HG03139 (cell line): ENCODE results near the gene BRIP1.
"Not testable (repeated sequence)": the region's sequence is repeated elsewhere in the genome, so short reads cannot be mapped to it uniquely, and the experiment has no call there.

Experiments
- ATAC-seq: cut with Tn5 transposase; IDR thresholded peaks from one replicate; pipeline ENCODE4 v1.9.1; 2021; ENCODE audit not compliant: unreplicated experiment

Gene BRIP1

DNA sequence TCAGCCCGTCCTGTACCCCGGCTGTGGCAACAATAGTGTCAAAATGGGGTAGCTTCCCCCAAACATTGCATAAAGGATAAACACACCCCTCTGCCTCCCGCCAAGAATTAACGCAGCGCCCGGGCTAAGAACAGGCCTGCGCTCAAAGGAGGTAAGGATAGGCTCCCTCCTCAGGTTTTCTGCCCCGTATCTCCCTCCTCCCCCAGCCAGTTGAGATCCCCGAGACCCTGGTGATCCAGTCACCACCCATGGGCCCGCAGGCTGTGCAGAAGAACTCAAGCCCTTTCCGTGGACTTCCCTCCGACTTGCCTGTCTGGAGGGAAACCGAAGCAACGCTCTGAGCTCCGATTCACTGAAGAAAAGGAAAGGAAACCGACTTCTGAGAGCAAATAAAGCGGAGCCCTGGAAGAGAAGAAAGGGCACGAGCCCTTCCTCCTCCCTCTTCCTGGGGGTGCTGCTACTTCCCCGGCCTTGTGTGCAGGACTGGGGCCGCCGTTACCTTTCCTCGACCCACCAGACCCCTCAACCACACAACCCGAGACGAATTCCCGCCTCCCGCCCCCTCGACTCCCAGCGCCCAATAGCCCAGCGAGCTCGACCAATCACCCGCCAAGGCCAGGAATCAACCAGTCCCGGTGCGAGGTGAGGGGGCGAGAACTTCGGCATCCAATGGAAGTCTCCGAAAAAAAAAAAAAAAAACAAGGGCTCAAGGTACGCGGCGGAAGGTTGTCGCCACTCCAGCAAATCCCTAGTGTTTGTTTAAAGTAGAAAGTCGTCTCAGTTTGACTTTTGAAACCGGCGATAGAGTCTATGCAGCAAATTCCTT, at the start of gene BRIP1:
BRIP1 (minus strand) TSS at position 554 of the 826 bp plus-strand sequence. CDS start 1,989 bp downstream, outside the sequence.
- ATAC-seq, result peak; percentile 92

DNA sequence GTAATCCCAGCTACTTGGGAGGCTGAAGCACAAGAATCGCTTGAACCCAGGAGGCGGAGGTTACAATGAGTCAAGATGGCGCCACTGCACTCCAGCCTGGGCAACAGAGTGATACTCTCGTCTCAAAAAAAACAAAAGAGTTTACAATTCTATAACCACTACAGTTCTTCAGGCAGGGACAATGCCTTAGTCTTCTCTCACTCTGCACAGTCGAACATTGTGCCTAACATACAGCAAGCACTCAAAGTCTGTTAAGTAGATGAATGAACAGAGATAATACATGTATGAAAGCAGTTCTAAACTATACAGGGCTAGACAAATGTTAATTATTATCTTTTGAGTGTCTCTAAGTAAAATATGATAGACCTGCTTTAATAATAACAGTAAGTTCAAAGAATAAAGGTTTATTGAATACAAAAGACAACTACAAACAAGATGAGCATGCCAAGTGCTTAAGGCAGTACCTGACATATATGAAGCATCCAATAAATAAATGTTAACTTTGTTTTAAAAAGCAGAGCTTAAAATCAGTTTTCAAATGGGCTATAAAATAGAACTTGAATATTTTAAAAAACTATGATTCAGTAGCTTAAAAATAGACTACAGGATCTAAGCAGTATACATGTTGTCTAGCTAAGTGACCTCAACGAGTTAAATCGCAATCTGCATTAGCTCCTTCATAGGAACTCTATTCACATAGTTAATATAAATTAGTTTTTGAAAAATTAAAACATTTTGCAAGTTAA, 45.1 kb upstream of the BRIP1 start:
- no peak for ATAC-seq

DNA sequence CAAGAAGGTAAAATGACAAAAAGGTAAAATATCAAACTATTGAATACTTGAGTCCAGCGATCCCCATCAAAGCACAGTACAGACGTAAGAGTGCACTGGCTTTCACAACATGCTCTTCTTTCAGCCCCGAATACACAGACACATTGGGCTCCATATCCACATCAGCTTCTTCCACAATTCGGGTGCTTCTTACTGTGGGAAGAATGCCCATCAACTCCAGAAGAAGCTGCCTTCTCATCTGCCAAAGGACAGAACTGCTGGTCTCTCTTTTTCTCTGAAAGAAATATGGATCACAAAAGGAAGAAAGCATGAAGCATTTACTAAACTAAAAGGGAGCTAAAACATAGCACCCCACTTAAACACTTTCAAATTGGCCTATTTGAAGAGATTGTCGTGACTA, 44.0 kb upstream of the BRIP1 start:
- ATAC-seq, result no peak

DNA sequence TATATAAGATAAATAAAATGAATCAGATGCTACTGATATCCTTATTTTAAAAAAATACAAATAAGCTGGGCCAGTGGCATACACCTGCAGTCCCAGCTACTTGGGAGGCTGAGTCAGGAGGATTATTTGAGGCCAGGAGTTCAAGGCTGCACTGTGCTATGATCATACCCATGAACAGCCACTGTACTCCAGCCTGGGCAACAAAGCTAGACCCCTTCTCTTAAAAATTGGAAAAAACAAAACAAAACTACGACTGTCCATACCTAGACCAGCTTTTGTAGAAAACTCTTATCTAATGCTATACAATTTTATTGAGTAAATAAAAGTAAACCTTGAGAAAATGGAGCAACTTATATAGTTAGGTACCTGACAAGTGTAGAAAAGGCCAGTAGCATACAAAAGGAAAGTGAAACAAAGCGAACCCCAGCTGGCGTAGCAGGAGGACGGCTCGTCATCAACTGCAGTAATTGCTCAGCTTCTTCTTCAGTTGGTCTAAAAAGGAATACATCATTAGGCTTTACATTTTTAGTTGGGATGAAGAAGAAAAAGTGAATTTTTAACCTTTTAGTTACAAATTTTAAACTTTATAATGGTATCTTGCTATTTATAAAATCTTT, 40.9 kb upstream of the BRIP1 start:
- peak; percentile 71 for ATAC-seq

DNA sequence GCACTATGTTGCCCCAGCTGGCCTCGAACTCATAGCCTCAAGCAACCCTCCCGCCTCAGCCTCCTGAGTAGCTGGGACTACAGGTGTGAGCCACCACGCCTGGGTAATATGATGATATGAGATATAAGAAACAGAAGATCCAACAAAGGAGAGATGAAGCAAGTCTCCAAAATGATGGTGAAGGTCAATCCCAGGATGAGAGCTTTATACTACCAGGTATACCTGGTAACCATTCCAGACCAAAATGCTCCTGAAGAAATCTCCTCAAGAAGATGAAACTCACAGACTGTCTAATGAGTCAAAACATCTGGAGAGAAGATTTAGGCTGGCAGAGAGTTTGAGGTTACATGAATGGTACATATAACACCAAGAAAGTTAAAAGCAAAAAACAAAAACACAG, 39.9 kb upstream of the BRIP1 start:
- ATAC-seq, result no peak

DNA sequence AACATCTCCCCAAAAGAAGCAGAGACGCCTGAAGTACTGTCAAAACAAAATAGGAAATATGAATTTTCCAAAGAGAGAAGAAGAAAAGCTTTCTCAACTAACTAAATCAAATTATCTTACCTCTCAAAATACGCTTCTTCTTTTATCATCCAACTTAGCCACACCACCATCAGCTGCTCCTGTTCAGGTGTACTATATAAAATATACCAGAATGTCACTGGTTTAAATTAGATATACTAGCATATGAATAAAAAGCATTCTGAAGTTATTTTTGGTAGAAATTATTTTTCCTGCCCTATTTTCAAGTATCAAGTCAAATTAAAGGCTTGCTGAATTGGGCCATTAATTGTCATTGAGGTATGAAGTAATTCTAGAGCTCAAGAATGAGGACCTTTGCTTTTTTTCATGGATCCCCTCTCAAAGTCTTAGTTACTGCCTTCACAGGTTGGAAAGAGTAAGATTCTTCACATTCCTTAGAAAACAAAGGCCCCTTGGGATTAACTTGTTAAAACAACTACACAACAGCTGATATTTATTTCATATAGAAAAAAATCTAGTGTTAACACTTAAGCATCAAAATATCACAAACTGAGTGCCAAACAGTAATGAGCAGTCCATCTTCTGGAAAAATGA, 34.3 kb upstream of the BRIP1 start:
- no peak for ATAC-seq

DNA sequence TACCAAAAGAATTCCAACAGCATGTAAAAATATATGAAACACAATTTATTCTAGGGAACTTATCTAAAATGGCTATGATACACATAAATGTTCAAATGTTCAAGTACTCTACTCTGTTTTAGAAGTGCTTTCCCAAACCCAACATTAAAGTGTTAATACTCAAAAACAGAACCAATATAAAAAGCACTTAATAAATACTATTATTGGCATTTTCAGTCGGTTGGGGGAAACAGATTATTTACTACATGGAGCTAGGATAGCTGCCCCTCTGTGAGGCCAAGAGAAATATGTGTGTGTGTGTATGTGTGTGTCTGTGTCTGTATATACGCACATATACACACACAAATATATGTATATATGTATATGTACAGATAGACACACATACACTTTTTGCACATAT, 32.1 kb upstream of the BRIP1 start:
- no peak for ATAC-seq

DNA sequence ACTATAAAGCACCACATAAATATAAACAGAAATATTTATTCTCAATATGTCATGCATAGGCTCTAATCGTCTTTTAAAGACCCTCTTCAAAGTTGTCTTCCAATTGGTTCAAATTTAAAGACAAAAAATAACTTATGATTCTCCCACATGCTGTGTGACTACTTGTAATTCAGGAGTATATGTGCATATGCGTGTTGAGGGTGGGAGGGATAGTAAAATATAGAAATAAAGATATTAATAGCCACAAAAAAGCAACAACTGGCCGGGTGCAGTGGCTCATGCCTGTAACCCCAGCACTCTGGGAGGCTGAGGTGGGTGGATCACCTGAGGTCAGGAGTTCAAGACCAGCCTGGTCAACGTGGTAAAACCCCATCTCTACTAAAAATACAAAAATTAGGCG, 31.0 kb upstream of the BRIP1 start:
- ATAC-seq, result not testable (repeated sequence)

DNA sequence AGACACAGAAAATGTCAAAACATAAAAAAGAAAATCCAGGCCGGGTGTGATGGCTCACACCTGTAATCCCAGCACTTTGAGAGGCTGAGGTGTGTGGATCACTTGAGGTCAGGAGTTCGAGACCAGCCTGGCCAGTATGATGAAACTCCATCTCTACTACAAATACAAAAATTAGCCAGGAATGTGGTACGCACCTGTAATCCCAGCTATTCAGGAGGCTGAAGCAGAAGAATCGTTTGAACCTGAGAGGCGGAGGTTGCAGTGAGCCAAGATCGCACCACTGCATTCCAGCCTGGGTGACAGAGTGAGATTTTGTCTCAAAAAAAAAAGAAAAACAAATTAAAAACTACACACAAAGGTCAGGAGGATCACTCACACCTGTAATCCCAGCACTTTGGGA, 24.4 kb upstream of the BRIP1 start:
- ATAC-seq, result not testable (repeated sequence)

DNA sequence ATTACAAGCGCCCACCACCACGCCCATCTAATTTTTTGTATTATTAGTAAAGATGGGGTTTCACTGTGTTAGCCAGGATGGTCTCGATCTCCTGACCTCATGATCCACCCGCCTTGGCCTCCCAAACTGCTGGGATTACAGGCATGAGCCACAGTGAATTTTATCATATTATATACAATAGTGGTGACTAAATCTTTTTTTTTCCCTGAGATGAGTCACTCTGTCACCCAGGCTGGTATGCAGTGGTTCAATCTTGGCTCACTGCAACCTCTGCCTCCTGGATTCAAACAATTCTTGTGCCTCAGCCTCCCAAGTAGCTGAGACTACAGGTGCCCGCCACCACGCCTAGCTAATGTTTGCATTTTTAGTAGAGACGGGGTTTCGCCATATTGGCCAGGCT, 22.5 kb upstream of the BRIP1 start:
- not testable (repeated sequence) for ATAC-seq

DNA sequence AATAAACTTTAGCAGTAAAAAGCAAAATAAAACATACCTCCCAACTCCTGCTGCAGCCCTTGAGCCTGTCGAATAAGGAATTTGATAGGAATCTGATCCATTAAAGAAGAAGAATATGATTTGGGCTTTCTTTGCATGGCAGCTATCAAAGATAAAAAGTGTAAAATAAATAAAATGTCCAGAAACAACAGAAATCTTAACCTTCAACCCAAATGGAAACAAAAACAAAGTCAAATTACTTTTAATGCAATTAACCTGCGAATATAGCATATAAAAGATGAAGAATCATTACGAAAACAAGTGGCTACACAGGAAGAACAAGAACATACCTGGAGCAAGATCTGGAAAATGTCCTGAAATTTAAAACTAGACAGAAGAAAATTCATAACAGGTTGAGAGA, 21.5 kb upstream of the BRIP1 start:
- ATAC-seq, result no peak

DNA sequence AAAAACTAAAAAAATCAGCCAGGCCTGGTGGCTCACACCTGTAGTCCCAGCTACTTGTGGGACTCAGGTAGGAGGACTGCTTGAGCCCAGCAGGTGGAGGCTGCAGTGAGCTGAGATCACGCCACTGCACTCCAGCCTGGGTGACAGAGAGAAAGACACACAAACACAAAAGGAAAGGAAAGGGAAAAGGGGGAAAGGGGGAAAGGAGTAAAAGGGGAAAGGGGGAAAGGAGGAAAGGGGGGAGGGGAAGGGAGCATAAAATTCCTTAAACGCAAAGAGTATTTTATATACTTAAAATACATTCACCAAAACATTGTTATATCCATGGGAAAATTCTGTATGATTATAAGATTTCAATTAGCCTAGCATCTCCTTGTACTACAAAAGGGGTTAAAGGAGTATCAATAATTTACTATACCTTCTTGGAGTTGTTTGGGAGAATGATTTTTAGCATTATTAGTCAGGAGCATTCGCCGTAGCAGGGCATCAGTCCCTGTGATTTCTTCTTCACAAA, 17.3 kb upstream of the BRIP1 start:
- no peak for ATAC-seq

DNA sequence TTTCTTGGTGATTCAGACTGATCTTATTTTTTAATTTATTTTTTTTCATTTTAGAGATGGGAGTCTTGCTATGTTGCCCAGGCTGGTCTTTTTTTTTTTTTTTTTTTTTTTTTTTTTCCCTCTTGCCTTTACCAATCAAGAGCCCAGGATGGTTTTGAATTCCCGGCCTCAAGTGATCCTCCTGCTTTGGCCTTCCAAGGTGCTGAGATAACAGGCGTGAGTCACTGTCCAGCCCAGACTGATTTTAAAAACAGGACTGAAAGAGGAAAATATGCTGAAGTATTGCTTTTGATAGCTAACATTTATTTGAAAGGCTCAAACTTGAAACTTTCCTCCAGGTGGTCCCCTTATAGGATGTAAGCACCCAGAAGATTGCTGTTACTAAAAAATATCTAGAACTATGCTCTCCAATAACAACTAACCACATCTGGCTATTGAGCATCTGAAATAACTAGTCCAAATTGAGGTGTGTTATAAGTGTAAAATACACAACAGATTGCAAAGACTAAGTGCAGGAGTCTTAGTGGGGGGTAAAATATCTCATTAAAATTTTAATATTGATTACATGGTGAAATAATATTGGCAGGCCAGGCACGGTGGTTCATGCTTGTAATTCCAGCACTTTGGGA, 15.8 kb upstream of the BRIP1 start:
- ATAC-seq, result no peak

DNA sequence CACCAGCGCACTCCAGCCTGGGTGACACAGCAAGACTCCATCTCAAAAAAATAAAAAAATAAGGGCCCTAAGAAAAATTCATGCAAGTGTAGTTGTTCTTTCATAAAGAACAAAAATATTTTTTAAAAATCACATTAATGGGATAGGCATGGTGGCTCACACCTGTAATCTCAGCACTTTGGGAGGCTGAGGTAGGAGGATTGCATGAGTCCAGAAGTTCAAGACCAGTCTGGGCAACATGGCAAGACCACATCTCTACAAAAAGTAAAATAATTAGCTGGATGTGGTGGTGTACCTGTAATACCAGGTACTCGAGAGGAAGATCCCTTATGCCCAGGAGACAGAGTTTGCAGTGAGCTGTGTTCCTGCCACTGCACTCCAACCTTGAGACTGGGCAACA, 15.2 kb upstream of the BRIP1 start:
- no peak for ATAC-seq

DNA sequence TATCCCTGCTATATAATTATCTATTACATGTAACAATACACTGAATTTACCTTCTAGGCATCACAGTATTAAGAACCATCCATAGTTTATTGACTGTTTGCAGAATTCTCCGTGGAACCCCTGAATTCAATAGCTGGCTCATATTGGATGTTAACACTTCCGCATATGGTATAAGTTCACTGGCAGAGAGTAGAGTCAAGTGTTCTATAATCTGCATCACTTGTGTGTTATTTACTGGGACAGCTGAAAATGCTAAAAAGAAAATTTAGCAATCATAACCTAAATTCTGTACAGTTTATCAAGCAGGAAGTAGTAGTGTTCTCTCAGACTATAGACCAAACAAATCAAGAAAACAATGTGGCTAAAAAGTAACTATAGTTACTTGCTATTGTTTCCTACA, 14.5 kb upstream of the BRIP1 start:
- no peak for ATAC-seq

DNA sequence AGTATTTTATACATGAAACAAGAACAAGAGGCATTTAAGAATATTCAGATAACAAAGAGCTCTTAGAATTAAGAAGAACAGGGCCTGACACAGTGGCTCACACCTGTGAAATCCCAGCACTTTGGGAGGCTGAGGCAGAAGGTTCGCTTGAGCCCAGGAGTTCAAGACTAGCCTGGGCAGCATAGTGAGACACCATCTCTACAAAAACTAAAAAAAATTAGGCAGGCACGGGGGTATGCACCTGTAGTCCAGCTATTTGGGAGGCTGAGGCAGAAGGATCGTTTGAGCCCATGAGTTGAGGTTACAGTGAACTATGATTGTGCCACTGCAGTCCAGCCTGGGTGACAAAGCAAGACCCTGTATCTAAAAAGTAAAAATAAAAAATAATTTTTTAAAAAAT, 12.5 kb upstream of the BRIP1 start:
- no peak for ATAC-seq

DNA sequence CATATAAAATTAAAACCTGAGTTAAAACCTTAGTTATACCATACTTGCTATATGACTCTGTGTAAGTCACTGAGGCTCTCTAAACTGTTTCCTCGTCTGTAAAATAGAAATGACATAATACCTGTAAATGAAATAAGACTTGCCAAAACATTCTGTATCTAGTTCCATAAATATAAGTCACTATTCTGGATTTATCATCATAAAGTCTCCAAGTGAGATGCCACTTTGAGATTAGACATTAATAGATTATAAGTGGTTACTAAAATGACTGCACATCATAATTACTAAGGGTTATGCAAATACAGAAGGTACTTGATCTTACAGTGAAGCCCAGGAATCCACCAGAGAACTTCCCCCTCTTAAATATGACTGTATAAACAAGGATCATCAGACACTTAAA, 12.0 kb upstream of the BRIP1 start:
- ATAC-seq, result no peak

DNA sequence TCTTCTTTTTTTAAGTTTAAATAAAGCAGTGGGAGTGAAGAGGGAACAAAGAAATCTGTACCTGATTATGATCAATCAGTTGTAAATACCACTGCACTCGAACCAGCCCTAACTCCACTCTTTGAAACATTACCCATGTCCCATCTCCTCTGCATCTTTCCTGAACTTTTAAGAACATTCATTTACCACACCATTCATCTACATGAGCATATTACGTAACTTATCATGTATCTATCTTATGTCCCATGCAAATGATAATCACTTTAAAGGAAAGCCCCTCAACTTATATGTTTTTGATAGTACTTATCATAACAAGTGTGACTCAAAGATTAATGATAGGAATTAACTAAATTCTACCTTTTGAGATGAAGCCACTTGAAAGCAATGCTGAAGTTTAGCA, 10.7 kb upstream of the BRIP1 start:
- ATAC-seq, result no peak

DNA sequence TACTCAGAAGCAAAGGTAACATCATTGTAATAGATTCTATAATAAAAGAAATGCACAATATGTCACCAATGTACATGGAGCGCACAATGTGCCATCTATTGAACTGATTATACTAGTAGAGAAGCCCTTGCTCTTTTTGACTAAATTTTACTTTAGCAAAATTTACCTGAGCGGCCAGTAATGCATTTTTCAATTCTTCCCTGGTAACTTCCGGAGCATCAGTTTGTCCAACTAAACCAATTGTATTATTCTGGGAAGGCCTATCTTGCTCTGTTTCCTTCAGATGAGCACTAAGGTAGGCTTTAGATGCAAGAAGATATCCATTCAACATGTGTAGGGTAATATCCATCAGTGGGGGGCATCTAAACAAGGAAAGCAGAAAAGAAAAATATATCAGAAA, 8.8 kb upstream of the BRIP1 start:
- no peak for ATAC-seq

DNA sequence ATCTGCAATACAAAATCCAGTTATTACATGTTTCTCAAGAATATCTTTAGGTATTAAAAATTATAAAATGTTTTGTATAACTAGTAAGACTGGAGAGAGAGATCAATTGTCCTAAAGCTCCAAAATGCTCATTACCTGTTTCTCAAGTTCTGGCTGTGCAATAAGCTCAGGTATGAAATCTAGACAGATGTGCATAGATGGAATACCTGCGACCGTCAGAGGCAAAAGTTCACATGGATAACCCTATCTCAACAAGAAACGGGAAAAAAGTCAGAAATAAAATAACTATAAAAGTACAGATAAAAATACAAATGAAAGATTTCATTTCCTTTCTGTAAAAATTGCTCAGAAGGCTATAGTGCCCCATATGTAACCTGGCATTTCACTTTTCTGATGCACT, 5.8 kb upstream of the BRIP1 start:
- ATAC-seq, result no peak

DNA sequence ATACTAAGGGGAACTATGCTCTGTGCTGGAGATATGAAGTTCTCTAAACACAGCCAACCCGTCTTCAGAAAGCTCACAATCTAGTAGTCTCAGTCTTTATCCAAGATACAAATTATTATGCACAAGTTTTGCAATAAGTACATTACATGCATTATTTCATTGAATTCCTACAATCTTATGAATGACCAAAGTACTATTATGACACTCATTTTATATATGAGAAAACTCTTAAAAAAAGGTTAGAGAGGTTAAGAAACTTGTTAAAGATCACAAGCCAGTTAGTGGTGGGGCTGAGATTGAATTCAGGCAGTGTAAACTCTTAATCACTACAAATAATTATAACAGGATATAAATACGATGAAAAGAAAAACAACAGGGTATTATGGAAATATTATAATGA, 4.7 kb upstream of the BRIP1 start:
- no peak for ATAC-seq
